Left lung (tissue), 10 donors: ENCODE data around the gene GHRL. TPM values are rescaled to one million over a fixed set of nuclear protein-coding genes. Genes with fewer than 3 reads are reported as not detected.

Source experiments
- ATAC-seq: fragments of 200-7000 bp; cut with Tn5 transposase; one replicate; pipeline ENCODE4 v1.9.1; 2020; ENCODE audit warnings: moderate library complexity
- DNase-seq, 4 donors: peaks; one replicate each; pipeline ENCODE4 v3.0.0-alpha.2; 2013 to 2020
- H3K27ac ChIP-seq, 2 donors: fragments of 200-600 bp; sonication (generic) in 1 of 2; one replicate each; pipeline versions ENCODE4 v1.5.0 to v1.8.0; 2020 to 2021
- H3K27me3 ChIP-seq, 2 donors: fragments of 200-600 bp; sonication (generic) in 1 of 2; one replicate each; pipeline versions ENCODE4 v1.5.0 to v1.8.0; 2020 to 2021
- H3K36me3 ChIP-seq, 2 donors: fragments of 200-600 bp; sonication (generic) in 1 of 2; one replicate each; pipeline versions ENCODE4 v1.5.0 to v1.8.0; 2020 to 2021
- H3K4me1 ChIP-seq, 2 donors: fragments of 200-600 bp; one replicate each; pipeline ENCODE4 v1.8.0; 2021
- H3K4me3 ChIP-seq, 2 donors: fragments of 200-600 bp; sonication (generic) in 1 of 2; one replicate each; pipeline versions ENCODE4 v1.5.0 to v1.8.0; 2020 to 2021; ENCODE audit warnings: mild to moderate bottlenecking in 1 of 2
- H3K9me3 ChIP-seq, 2 donors: fragments of 200-600 bp; sonication (generic) in 1 of 2; one replicate each; pipeline versions ENCODE4 v1.5.0 to v1.8.0; 2020 to 2021
- intact Hi-C, 2 donors: fragments of 100-400 bp; cut with DNase I; formaldehyde crosslinking; loops; one replicate each; pipeline versions ENCODE4 v1.11.2 to v1.14.2; 2022
- polyA plus RNA-seq, 6 donors: library from polyadenylated mRNA; unstranded; fragments of 120-200 nt; gene quantifications; one replicate each; pipeline ENCODE4 v1.2.1, GENCODE V29; 2013; ENCODE audit not compliant: insufficient read length in 6 of 6
- total RNA-seq, 2 donors: library from RNA; stranded (reverse); fragmentation: NEBNext Ultra II Directional; extraction: Animal tissue kit (Norgen Biotek cat#: 25700); gene quantifications; one replicate each; pipeline ENCODE4 v1.2.1, GENCODE V29; 2021
- TF ChIP-seq, protein P1 (sequence below), 2 donors: fragments of 200-600 bp; sonication (generic) in 1 of 2; IDR thresholded peaks; one replicate each; pipeline versions ENCODE4 v1.5.0 to v1.8.0; 2021; ENCODE audit warnings: antibody characterized with exemption in 2 of 2
- donor health status: DM: no; HTN: yes; CAD: no.
- donor health status: DM: no; HTN: no; CAD: no.

GHRL gene
- total and polyA plus RNA-seq, 8 donors = 0.17 to 195 (median 114) TPM

GRCh38 chr3:10280571-10280970 lies 12.2 kb downstream of the GHRL start:
- peaks cover 0 to 86% of the 10 kb centered on the region in 2 donors for H3K36me3 ChIP-seq
- H3K9me3 ChIP-seq = no peaks in the 10 kb centered on the region
- H3K27me3 ChIP-seq = no peaks in the 10 kb centered on the region
- H3K27ac ChIP-seq = no peak overlapping the region
- no peak overlapping the region for H3K4me3 ChIP-seq
- intact Hi-C loops = no loop called here
- TF ChIP-seq, protein P1, sequence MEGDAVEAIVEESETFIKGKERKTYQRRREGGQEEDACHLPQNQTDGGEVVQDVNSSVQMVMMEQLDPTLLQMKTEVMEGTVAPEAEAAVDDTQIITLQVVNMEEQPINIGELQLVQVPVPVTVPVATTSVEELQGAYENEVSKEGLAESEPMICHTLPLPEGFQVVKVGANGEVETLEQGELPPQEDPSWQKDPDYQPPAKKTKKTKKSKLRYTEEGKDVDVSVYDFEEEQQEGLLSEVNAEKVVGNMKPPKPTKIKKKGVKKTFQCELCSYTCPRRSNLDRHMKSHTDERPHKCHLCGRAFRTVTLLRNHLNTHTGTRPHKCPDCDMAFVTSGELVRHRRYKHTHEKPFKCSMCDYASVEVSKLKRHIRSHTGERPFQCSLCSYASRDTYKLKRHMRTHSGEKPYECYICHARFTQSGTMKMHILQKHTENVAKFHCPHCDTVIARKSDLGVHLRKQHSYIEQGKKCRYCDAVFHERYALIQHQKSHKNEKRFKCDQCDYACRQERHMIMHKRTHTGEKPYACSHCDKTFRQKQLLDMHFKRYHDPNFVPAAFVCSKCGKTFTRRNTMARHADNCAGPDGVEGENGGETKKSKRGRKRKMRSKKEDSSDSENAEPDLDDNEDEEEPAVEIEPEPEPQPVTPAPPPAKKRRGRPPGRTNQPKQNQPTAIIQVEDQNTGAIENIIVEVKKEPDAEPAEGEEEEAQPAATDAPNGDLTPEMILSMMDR (IDR thresholded peaks at IDR 0.05) = no peak
- ATAC-seq (no peak), DNase-seq (no peak)
- peaks cover 0 to 11% of the 10 kb centered on the region in 2 donors for H3K4me1 ChIP-seq

- H3K27me3 ChIP-seq = no peaks in the 10 kb centered on the region
- no peak for ATAC-seq
- no peaks in the 10 kb centered on the region for H3K9me3 ChIP-seq
- H3K27ac ChIP-seq = no peak overlapping the region
- no peak for DNase-seq
- no peak overlapping the region for H3K4me3 ChIP-seq
- peaks cover 0 to 11% of the 10 kb centered on the region in 2 donors for H3K4me1 ChIP-seq
- intact Hi-C loops = no loop called here
- TF ChIP-seq, protein P1 (IDR thresholded peaks at IDR 0.05) = no peak
- peaks cover 0 to 87% of the 10 kb centered on the region in 2 donors for H3K36me3 ChIP-seq
These were observed 12.6 kb downstream of the GHRL start for GRCh38 chr3:10280177-10280529.

- TF ChIP-seq, protein P1 (IDR thresholded peaks at IDR 0.05) = no peak
- Histone ChIP-seq H3K27me3 (no peaks in the 10 kb centered on the region), H3K36me3 (peaks cover 0 to 87% of the 10 kb centered on the region in 2 donors), H3K4me3 (no peak overlapping the region), H3K27ac (no peak overlapping the region), H3K4me1 (peaks cover 0 to 5% of the 10 kb centered on the region in 2 donors), H3K9me3 (no peaks in the 10 kb centered on the region)
- DNase-seq (no peak), ATAC-seq (no peak)
- intact Hi-C loops = no loop called here
These were observed 13.2 kb downstream of the GHRL start for GRCh38 chr3:10279384-10280176.

DNA sequence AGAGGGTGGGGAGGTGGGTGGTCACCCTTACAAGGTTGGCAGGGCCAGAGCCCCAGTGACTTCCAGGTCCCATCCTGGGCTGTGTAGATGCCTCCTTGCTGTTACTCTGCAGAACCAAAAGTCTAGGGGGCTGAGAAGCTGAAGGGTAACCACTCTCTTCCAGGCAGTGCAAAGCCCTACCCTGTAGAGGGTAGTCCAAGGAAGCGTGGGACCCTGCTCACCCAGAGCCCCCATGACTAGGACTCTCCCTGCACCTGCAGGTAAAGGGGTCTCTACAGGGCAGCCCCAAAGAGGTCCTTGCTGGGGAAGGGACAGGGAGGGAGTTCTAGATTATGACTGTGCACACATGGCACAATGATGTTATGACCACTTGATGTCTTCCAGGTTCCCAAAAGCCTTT lies 14.2 kb downstream of the GHRL start:
- intact Hi-C loops = no loop called here
- Histone ChIP-seq H3K4me1 (peaks cover 0 to 15% of the 10 kb centered on the region in 2 donors), H3K9me3 (no peaks in the 10 kb centered on the region), H3K27ac (no peak overlapping the region), H3K27me3 (no peaks in the 10 kb centered on the region), H3K36me3 (peaks cover 0 to 83% of the 10 kb centered on the region in 2 donors), H3K4me3 (no peak overlapping the region)
- DNase-seq = no peak
- TF ChIP-seq, protein P1 (IDR thresholded peaks at IDR 0.05) = no peak
- no peak for ATAC-seq

DNA sequence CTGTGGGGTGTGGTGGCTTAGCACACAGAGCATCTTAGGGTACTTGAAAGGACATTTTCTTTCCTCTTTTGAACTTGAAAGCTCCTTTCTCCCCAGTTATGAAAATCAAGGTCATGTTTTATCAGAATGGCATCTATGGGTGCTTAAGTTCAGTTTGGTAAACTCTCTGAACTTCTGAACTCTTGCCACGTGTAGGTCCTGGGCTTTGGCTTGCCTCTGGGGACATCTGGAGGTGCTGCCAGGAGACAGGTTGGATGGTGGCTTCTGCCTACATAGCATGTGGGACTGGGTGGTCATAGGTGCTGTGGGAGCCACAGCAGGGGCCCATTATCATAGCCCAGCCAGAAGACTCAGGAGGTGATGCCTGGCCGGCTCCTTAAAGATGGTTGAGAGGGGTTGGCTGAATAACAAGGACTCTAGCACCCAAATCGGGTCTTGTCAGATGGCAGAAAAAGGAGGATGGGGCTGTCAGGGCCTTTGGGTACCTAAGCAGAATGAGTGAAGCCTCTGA lies 15.6 kb downstream of the GHRL start:
- ATAC-seq (no peak), DNase-seq (no peak)
- H3K27ac ChIP-seq = no peak overlapping the region
- no peak overlapping the region for H3K4me3 ChIP-seq
- no peaks in the 10 kb centered on the region for H3K27me3 ChIP-seq
- TF ChIP-seq, protein P1 (IDR thresholded peaks at IDR 0.05) = no peak
- intact Hi-C loops = no loop called here
- peaks cover 0 to 78% of the 10 kb centered on the region in 2 donors for H3K36me3 ChIP-seq
- H3K4me1 ChIP-seq = peaks cover 0 to 26% of the 10 kb centered on the region in 2 donors
- H3K9me3 ChIP-seq = no peaks in the 10 kb centered on the region
